Right lobe of liver (tissue), 4 donors: Measurements from ENCODE around the gene S1PR5.

Experiments
- CTCF ChIP-seq, 4 donors: fragments of 200-600 bp in 3 of 4; fragments of 450-650 bp in 1 of 4; IDR thresholded peaks; one replicate each; pipeline versions ENCODE4 v1.5.1 to v1.8.0; 2016 to 2022; ENCODE audit warnings: antibody characterized with exemption in 4 of 4, mild to moderate bottlenecking in 2 of 4
- POLR2A ChIP-seq: fragments of 450-650 bp; IDR thresholded peaks from one replicate; pipeline ENCODE4 v1.6.1; 2017; ENCODE audit warnings: antibody characterized with exemption, mild to moderate bottlenecking
- donor health status: DM: no; HTN: no; CAD: no.
- donor health status: DM: no; HTN: no; CAD: no.
- donor health status: DM: no; HTN: yes; CAD: no.

- TF ChIP-seq CTCF (IDR thresholded peaks at IDR 0.05) (no peak), POLR2A (no peak)
Measured at GRCh38 chr19:10473192-10473591, 44.1 kb downstream of the S1PR5 start.
